K562 (cell line): ENCODE measurements around the gene HSPA4L. TPM values are rescaled to one million over a fixed set of nuclear protein-coding genes. Genes with fewer than 3 reads are reported as not detected.

Source experiments
- DIDO1 ChIP-seq: fragments of 450-650 bp; IDR thresholded peaks from 2 replicates; pipeline ENCODE4 v1.6.1; 2016; ENCODE audit warnings: low read depth, missing biosample characterization, missing genetic modification characterization
- FIP1L1 ChIP-seq: fragments of 200-400 bp; formaldehyde crosslinking; IDR thresholded peaks from 2 replicates; pipeline ENCODE4 v1.6.1; 2018; ENCODE audit warnings: mild to moderate bottlenecking, low read depth, low read length; ENCODE audit not compliant: poor library complexity, severe bottlenecking
- FOXA3 ChIP-seq, 2 experiments: fragments of 450-650 bp in 1 of 2; sonication (generic) in 1 of 2; formaldehyde crosslinking; IDR thresholded peaks in 1 of 2; conservative IDR thresholded peaks in 1 of 2; 2 replicates each; pipeline versions ENCODE4 v1.4.0 to v1.8.0; 2020 to 2022; ENCODE audit warnings: mild to moderate bottlenecking in 2 of 2, missing genetic modification reagents in 1 of 2
- HEY1 ChIP-seq: fragments of 250-450 bp; sonication (Bioruptor Pico); IDR thresholded peaks from 2 replicates; pipeline ENCODE4 v1.5.0; 2020; ENCODE audit warnings: mild to moderate bottlenecking, moderate library complexity, borderline replicate concordance
- KDM5B ChIP-seq: fragments of 200-600 bp; sonication (generic); IDR thresholded peaks from 2 replicates; pipeline ENCODE4 v1.6.1; 2012; ENCODE audit warnings: low read depth, mild to moderate bottlenecking, moderate library complexity, low read length, control low read depth, inconsistent platforms; ENCODE audit not compliant: insufficient replicate concordance
- NUFIP1 ChIP-seq: fragments of 450-650 bp; IDR thresholded peaks from 2 replicates; pipeline ENCODE4 v1.6.1; 2018; ENCODE audit not compliant: partially characterized antibody
- ZNF133 ChIP-seq: fragments of 250-450 bp; sonication (Bioruptor Pico); IDR thresholded peaks from 2 replicates; pipeline ENCODE4 v1.4.0; 2020; ENCODE audit warnings: mild to moderate bottlenecking
- ZNF184 ChIP-seq: sonication (generic); formaldehyde crosslinking; IDR thresholded peaks from 2 replicates; pipeline ENCODE4 v1.5.0; 2020; ENCODE audit warnings: missing genetic modification reagents
- ZNF583 ChIP-seq: fragments of 250-450 bp; sonication (Bioruptor Pico); IDR thresholded peaks from 2 replicates; pipeline ENCODE4 v1.4.0; 2020
- ZNF764 ChIP-seq: fragments of 250-450 bp; sonication (Bioruptor Pico); IDR thresholded peaks from 2 replicates; pipeline ENCODE4 v1.4.0; 2020; ENCODE audit warnings: low read depth, mild to moderate bottlenecking, moderate library complexity
- ZNF778 ChIP-seq: fragments of 450-650 bp; formaldehyde crosslinking; IDR thresholded peaks from 2 replicates; pipeline ENCODE4 v1.4.0; 2020; ENCODE audit warnings: mild to moderate bottlenecking, moderate library complexity
- polyA plus RNA-seq, 8 experiments: library from polyadenylated mRNA; depleted of rRNA in 4 of 8; stranded (reverse) in 5 of 8; unstranded in 3 of 8; fragments of >200 nt; fragmentation: Nextera tagmentation in 2 of 8; fragmentation: Illumina TruSeq in 1 of 8; extraction: Ambion mirVana in 2 of 8; extraction: Trizol in 1 of 8; gene quantifications; 2 replicates each; pipeline versions ENCODE4 v1.2.1 to v1.2.3, GENCODE V29; 2011 to 2014; ENCODE audit warnings: inconsistent platforms in 1 of 8, missing spikeins in 1 of 8
- total RNA-seq, 7 experiments: library from RNA; depleted of rRNA in 6 of 7; stranded (reverse); fragments of >200 nt in 6 of 7; fragmentation: Illumina TruSeq in 2 of 7; extraction: Trizol in 2 of 7; gene quantifications; 2 replicates each; pipeline versions ENCODE4 v1.2.1 to v1.2.3, GENCODE V29; 2011 to 2021; ENCODE audit warnings: low replicate concordance in 1 of 7
- TF ChIP-seq, protein P1 (sequence below): fragments of 450-650 bp; IDR thresholded peaks from 2 replicates; pipeline ENCODE4 v1.6.1; 2017; ENCODE audit warnings: antibody characterized with exemption, mild to moderate bottlenecking
- TF ChIP-seq, protein P2 (sequence below): fragments of 450-650 bp; IDR thresholded peaks from 2 replicates; pipeline ENCODE4 v1.7.1; 2018; ENCODE audit warnings: mild to moderate bottlenecking, low read depth; ENCODE audit not compliant: partially characterized antibody
- TF ChIP-seq, protein P3 (sequence below): fragments of 250-450 bp; sonication (Bioruptor Pico); IDR thresholded peaks from 2 replicates; pipeline ENCODE4 v1.4.0; 2020

The HSPA4L gene
- total and polyA plus RNA-seq, 9 of the 15 experiments (the other 6 are each of a cell fraction or from before 2014, with no cell fraction given) = 12.3 to 37.0 (median 21.7) TPM

- TF ChIP-seq KDM5B (peak; percentile 94), DIDO1 (tag) (peak; percentile 43; the same call in 1 of the 2 replicates), ZNF583 (no peak), NUFIP1 (no peak), FOXA3 (CRISPR knock-in tag; conservative IDR thresholded peaks at IDR 0.05 in 1 of 2, IDR thresholded peaks at IDR 0.05 in 1 of 2) (no peak; a peak in 1 of 4 replicates), FIP1L1 (peak; percentile 59), ZNF184 (no peak), ZNF133 (CRISPR knock-in tag) (no peak), ZNF764 (no peak), HEY1 (CRISPR knock-in tag) (no peak), ZNF778 (CRISPR knock-in tag) (no peak)
- TF ChIP-seq, protein P1, sequence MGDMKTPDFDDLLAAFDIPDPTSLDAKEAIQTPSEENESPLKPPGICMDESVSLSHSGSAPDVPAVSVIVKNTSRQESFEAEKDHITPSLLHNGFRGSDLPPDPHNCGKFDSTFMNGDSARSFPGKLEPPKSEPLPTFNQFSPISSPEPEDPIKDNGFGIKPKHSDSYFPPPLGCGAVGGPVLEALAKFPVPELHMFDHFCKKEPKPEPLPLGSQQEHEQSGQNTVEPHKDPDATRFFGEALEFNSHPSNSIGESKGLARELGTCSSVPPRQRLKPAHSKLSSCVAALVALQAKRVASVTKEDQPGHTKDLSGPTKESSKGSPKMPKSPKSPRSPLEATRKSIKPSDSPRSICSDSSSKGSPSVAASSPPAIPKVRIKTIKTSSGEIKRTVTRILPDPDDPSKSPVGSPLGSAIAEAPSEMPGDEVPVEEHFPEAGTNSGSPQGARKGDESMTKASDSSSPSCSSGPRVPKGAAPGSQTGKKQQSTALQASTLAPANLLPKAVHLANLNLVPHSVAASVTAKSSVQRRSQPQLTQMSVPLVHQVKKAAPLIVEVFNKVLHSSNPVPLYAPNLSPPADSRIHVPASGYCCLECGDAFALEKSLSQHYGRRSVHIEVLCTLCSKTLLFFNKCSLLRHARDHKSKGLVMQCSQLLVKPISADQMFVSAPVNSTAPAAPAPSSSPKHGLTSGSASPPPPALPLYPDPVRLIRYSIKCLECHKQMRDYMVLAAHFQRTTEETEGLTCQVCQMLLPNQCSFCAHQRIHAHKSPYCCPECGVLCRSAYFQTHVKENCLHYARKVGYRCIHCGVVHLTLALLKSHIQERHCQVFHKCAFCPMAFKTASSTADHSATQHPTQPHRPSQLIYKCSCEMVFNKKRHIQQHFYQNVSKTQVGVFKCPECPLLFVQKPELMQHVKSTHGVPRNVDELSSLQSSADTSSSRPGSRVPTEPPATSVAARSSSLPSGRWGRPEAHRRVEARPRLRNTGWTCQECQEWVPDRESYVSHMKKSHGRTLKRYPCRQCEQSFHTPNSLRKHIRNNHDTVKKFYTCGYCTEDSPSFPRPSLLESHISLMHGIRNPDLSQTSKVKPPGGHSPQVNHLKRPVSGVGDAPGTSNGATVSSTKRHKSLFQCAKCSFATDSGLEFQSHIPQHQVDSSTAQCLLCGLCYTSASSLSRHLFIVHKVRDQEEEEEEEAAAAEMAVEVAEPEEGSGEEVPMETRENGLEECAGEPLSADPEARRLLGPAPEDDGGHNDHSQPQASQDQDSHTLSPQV = no peak
- TF ChIP-seq, protein P2, sequence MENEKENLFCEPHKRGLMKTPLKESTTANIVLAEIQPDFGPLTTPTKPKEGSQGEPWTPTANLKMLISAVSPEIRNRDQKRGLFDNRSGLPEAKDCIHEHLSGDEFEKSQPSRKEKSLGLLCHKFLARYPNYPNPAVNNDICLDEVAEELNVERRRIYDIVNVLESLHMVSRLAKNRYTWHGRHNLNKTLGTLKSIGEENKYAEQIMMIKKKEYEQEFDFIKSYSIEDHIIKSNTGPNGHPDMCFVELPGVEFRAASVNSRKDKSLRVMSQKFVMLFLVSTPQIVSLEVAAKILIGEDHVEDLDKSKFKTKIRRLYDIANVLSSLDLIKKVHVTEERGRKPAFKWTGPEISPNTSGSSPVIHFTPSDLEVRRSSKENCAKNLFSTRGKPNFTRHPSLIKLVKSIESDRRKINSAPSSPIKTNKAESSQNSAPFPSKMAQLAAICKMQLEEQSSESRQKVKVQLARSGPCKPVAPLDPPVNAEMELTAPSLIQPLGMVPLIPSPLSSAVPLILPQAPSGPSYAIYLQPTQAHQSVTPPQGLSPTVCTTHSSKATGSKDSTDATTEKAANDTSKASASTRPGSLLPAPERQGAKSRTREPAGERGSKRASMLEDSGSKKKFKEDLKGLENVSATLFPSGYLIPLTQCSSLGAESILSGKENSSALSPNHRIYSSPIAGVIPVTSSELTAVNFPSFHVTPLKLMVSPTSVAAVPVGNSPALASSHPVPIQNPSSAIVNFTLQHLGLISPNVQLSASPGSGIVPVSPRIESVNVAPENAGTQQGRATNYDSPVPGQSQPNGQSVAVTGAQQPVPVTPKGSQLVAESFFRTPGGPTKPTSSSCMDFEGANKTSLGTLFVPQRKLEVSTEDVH = peak; percentile 81
- TF ChIP-seq, protein P3, sequence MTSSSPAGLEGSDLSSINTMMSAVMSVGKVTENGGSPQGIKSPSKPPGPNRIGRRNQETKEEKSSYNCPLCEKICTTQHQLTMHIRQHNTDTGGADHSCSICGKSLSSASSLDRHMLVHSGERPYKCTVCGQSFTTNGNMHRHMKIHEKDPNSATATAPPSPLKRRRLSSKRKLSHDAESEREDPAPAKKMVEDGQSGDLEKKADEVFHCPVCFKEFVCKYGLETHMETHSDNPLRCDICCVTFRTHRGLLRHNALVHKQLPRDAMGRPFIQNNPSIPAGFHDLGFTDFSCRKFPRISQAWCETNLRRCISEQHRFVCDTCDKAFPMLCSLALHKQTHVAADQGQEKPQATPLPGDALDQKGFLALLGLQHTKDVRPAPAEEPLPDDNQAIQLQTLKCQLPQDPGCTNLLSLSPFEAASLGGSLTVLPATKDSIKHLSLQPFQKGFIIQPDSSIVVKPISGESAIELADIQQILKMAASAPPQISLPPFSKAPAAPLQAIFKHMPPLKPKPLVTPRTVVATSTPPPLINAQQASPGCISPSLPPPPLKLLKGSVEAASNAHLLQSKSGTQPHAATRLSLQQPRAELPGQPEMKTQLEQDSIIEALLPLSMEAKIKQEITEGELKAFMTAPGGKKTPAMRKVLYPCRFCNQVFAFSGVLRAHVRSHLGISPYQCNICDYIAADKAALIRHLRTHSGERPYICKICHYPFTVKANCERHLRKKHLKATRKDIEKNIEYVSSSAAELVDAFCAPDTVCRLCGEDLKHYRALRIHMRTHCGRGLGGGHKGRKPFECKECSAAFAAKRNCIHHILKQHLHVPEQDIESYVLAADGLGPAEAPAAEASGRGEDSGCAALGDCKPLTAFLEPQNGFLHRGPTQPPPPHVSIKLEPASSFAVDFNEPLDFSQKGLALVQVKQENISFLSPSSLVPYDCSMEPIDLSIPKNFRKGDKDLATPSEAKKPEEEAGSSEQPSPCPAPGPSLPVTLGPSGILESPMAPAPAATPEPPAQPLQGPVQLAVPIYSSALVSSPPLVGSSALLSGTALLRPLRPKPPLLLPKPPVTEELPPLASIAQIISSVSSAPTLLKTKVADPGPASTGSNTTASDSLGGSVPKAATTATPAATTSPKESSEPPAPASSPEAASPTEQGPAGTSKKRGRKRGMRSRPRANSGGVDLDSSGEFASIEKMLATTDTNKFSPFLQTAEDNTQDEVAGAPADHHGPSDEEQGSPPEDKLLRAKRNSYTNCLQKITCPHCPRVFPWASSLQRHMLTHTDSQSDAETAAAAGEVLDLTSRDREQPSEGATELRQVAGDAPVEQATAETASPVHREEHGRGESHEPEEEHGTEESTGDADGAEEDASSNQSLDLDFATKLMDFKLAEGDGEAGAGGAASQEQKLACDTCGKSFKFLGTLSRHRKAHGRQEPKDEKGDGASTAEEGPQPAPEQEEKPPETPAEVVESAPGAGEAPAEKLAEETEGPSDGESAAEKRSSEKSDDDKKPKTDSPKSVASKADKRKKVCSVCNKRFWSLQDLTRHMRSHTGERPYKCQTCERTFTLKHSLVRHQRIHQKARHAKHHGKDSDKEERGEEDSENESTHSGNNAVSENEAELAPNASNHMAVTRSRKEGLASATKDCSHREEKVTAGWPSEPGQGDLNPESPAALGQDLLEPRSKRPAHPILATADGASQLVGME (CRISPR knock-in tag) = no peak
These were observed 98.8 kb downstream of the HSPA4L start, which contains the start of gene PLK4 (continued) for GRCh38 chr4:127880763-127881562.
